Activated naive CD8-positive, alpha-beta T cell treated with anti-CD3 and anti-CD28 coated beads, Interleukin-2, amount 50 U/mL, for 16 hours (primary cell): ENCODE data around the gene TTLL5.
"Not testable (repeated sequence)": the region's sequence is repeated elsewhere in the genome, so short reads cannot be mapped to it uniquely, and the experiment has no call there.

Experiments used
- DNase-seq: peaks from one replicate; pipeline ENCODE4 v3.0.0-alpha.2; 2020; ENCODE audit warnings: low read depth, low spot score

The TTLL5 gene

DNA sequence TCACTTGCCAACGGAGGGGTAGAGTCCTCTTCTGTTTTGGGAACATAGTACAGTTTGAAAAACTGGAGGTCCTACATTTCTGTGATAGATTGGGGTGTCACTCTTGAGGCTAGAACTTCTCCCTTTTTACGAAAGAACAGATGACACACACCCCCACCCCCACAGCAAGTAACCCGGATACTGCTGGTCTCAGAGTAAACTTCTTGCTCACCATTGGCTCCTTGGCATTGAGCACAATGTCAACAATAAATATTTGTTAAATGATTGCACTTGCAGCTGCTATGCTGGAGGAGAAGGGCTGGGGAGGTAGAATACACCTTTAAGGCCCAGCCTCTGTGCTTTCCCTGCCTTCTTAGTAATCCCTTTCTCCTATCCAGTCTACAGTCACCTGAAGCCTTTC lies 170.9 kb downstream of the TTLL5 start:
- DNase-seq = no peak

- DNase-seq = no peak
Observed at GRCh38 chr14:75832621-75833297, 171.7 kb downstream of the TTLL5 start.

DNA sequence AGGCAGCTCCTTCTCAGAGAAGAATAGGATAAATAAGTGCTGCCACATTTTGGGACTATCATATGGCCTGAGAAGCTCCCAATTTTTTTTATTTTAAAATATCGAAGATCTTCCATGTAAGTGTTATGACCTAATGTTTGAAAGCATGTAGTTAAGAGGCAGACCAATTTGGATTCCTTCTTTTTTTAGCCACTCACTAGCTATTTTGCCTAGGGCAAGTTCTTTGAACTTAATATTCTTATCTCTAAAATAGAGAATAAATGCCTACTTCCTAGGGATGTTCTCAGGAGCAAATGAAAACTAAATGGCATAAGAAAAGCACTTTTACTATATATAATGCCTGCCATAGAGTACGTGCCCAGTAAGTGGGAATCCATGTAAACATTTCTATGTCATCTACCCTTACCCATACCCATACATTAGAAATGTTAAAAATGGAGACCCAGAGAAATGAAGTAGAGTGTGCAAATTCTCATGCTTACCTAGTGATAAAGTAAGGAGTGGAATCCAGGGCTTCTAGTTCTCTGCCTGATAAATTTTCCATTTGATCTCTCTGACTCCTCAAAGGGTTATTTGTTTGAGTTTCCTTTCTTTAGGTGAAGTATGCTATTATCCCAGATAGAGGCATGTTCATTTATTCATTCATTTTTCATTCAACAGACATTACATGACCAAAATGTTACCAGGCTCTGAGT lies 172.4 kb downstream of the TTLL5 start:
- DNase-seq = no peak

DNA sequence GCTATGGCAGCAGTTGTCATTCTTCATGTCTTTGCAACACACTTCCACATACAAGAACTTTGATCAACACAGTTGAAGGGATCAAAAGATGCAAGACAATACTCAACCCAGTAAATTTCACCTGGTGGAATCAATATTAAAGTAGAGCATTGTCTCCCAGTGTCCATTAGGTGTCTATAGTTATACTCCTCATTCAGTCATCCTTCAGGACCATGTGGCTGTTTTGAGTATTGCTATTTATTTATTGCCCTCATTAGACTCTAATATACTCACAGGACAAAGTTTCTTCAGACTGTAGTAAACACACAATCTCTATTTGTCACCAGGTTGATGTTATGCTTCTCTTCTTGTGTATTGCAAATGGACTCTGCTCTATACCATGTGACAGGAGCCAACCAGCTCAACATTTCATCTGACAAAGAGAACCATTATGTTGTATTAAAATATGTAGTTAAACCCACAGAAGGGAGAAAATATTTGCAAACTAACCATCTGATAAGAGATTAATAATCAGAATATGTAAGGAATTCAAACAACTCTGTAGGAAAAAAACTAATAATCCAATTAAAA lies 174.2 kb downstream of the TTLL5 start:
- DNase-seq = no peak

DNA sequence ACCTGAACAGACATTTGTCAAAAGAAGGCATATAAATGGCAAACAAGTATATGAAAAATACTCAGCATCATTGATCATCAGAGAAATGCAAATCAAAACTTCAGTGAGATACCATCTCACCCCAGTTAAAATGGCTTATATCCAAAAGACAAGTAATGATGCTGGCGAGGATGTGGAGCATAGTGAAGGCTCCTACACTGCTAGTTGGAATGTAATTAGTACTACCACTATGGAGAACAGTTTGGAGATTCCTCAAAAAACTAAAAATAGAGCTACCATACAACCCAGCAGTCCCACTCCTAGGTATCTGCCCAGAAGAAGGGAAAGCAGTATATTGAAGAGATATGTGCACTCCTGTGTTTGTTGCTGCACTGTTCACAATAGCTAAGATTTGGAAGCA lies 174.7 kb downstream of the TTLL5 start:
- no peak for DNase-seq

DNA sequence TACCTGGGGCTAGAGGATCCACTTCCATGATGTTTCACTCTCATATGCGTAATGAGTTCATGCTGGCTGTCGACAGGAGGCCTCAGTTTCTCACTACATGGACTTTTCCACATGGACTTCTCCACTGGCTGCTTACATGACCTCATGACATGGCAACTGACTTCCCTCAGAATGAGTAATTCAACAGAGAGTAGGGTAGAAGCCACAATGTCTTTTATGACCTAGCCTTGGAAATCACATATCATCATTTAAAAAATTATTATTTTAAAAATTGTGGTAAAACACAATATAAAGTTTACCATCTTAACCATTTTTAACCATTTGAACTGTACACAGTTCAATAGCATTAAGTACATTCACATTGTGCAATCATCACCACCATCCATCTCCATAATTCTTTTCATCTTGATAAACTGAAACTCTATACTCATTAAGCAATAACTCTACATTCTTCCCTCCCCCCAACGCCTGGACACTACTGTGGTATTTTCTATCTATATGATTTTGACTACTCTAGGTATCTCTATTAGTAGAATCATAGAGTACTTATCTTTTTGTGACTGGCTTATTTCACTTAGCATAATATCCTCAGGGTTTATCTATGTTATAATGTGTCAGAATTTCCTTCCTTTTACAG lies 176.2 kb downstream of the TTLL5 start:
- DNase-seq = no peak

DNA sequence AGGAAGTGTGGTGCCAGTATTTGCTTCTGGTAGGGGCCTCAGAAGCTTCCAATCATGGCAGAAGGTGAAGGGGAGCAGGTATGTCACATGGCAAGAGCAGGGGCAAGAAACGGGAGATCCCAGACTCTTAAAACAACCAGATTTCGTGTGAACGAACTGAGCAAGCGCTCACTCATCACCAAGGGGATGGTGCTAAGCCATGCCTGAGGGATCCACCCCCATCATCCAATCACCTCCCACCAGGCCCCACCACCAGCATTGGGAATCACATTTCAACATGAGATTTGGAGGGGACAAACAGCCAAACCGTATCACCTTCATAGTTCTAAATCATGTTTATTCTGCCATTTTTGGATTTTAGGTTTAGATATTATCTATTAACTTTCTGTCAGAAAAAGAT lies 179.9 kb downstream of the TTLL5 start:
- no peak for DNase-seq

DNA sequence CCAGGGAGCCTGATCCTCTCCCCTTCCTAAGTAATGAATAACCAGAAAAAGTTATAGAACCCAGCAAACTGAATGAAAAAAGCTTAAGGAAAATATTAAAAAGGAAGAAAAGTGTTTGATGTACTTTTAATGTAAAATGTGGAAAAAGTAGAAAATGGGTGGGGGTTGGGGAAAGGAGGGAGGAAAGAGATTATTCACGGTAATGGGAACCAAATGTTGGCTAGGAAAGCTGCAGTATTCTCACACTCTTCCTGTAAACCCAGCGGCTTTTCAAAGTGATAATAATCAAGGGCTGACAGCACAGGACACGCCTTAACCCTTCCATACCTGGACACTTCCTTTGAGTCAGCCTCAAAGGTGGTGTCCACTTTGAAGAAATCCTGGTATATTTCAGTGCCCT lies 181.5 kb downstream of the TTLL5 start:
- no peak for DNase-seq

DNA sequence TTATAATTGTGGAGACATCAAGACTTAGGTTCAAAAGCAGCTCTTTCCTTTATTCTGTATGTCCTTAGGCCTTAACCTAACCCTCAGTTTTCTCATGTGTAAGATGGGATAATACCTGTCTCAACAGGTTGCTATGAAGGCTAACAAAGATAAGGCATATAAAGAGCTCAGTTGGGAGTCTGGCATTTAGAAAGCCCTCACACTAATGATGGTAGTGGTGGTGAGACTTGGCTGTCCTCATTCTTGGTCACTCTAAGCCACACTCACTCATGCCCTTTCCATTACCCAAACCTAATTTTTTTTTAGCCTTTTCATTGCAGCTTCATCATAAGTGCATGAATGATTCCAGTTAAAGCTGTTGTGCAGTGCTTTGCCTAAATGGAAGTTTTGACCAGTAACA lies 183.4 kb downstream of the TTLL5 start:
- DNase-seq = no peak

DNA sequence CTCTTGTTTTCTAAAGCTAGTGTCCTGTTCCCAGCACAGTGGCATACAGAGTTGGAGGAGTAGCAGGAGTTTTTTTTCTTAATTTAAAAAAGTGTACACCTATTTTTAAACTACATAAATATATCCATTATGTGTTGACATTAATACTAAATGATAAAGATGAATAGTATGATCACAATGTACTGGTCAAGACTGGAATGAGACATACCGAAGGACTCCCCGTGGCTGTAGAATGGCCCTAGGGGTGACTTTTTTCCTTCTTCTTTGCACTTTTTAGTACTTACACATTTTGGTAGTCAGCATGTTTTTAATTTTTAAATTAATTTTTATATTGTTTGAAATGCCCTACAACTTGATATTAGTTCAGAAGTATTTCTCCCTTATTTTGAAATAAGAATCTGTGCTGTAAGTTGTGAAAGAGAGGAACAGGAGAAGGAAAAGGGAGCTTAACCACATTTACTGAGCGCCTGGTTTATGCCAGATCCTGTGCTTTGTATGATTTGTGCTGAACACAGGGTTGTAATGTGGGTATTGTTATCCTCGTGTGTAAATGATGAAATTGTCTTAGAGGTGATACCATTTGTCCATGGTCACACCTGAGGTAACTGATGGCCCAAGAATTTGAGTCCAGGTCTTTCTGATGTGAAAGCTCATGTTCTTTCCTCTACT lies 184.2 kb downstream of the TTLL5 start:
- no peak for DNase-seq

GRCh38 chr14:75846694-75847093 lies 185.6 kb downstream of the TTLL5 start:
- DNase-seq = not testable (repeated sequence)

- no peak for DNase-seq
Observed at GRCh38 chr14:75847584-75847983, 186.5 kb downstream of the TTLL5 start.

DNA sequence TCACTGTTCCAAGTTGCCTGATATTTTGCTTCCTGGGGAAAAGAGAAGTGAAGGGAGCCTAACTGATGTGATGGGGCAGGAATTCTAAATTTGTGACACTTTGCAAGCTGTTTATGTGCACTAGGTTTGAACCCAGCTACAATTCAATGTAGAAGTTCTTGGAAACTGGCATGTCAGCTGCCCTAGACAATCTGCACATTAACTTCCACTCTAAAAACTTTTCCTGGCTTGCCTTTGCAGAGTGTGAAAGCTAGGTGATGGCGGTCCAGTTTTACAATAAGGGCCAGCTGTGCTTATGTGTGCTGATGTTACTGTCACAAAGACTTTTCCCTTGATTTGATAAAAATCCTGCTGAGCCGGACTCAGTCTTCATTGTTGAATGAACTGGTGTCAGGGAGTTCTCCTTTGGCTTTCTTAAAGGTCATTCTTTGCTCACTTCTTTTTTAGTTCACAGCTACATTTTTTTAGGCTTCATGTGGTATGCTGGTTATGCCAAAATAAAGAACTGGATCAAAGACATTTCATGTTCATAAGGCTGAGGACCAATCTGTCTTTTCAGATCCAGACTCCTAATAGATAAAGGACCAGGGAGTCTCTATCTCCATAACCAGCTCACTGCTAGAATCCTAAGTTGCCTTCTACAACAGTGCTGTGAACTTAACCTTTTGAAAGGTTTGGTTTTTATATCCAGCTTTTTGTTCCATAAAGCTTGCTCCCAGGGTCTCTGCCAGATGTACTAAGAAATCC lies 187.3 kb downstream of the TTLL5 start:
- DNase-seq = no peak

- no peak for DNase-seq
Observed at GRCh38 chr14:75849300-75849895, 188.4 kb downstream of the TTLL5 start.

DNA sequence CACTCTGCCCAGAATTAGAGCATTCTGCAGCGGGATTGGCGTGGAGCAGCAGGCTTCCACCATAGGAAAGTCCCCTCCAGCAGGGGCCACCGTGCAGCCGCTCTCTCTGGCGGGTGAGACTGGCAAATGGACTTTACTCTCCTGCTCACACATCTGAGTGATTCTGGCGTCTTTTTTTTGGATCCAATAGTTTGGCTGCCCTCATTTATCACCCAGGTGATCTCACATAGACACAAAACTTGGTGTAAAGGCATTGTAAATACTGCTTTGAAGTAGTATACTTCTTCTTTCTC lies 190.5 kb downstream of the TTLL5 start:
- no peak for DNase-seq

DNA sequence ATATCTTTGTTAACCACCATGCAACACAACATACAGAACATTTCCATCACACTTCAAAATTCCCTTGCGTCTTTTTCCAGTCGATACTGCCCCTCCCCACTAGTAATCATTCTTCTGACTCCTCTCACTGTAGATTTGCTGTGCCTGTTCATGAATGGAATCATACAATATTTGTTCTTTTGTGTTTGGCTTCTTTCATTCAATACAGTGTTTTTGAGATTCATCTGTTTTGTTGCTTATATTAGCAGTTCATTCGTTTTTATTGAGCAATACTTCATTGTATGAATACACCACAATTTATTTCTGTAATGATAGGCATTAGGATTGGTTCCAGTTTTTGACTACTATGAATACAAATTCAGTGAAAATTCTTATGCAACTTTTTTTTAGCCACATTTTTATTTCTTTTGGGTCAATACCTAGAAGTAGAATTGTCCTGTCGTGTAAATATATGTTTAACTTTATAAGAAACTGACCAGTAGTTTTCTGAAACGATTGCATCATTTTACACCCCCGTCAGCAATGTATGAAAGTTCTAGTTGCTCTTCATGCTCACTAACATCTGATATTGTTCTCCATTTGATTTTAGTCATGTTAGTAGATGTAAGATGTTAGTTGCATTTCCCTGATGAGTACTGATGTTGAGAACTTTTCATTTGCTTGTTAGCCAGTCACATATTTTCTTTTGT lies 193.2 kb downstream of the TTLL5 start:
- no peak for DNase-seq

- no peak for DNase-seq
Observed at GRCh38 chr14:75857199-75857598, 196.2 kb downstream of the TTLL5 start.

DNA sequence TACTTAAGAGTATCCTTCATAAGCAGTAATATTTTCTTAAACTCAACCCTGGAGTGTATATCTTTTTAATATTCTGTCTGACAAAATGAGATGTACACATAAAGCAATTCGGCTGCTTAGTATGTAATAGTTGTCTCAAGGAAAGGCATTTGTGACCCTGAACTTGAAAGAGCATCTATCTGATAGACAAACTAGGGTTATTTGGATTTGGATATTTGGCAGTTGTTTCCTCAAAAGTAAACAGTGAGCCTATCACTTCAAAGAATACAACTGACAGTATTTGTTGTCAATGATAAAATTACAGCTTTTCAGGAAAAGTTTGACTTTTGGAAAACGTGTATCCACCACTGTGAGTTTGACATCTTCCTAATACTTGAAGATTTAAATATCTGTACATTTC lies 197.3 kb downstream of the TTLL5 start:
- no peak for DNase-seq

DNA sequence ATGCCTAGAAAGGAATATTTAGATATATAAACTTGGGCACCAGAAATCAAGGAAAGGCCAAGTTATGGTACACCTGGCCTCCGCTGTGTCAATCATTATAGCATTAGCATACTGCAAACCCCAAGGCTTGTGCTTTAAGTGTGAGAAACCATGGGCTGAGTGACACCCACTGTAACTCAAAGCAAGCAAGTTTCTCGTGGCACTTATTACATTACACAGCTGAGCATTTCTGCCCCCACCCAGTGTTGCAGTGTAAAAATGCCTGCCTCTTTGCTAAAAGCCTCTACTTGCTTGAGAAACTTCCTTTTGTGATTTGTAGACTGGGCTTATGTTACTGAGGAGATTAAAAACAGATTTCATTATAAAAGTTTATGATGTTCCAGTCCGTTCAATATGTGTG lies 198.7 kb downstream of the TTLL5 start:
- DNase-seq = no peak

DNA sequence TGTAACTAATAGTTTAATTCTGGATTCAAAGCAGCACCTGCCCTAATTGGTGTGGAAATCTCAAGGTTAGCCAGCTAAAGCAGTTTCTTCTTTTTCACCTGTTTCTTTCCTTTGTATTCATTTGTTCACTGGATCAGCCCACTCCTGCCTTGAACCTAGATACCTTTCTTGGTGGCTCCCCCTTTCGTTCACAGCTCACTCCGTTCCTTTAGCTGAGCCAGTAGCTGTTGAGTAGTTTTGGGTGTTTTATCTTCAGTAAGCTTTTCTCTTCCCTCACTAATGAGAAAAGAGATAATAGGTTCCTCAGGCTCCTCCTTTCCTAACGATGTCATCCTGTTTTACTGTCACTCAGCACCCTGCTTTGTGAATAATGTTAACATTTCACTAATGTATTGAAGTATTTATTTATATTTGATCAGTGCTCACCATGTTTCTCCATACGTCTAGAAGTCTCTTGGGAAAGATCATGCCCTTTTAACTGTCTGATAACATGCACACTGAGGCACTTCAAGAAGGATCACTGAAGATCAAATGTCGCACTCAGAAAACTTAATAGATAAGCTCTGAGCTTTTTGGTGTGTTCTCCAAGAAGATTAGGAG lies 199.6 kb downstream of the TTLL5 start:
- DNase-seq = no peak
